ENCODE data around the gene TSC1. TPM values are rescaled to one million over a fixed set of nuclear protein-coding genes. Genes with fewer than 3 reads are reported as not detected.

Gene TSC1
- total and polyA plus RNA-seq, 2 donors from 2014 or later: 13.1 to 45.4 TPM

DNA sequence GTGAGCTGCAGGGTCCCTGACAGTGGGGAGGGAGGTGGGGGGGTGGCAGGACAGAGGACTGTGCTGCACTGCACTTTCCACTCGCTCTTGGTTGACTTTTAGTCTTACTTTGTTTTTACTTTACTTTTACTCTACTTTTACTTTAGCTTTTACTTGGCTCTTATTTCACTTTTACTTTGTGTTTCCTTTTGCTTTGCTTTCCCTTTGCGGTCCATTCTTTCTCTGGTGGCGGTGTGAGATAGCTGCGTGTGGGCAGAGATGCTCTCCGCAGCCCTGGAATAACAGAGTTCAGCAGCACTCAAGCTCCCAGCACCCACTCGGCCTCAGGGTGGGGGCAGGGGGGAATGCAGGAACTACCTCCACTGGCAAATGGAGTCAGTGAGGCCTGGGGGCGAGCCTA lies 71.0 kb downstream of the TSC1 start:
- Histone ChIP-seq H3K27me3 (ENCODE audit: control insufficient read depth, insufficient read depth, low read length) (no peaks in the 10 kb centered on the region), H3K27ac (ENCODE audit: low read depth in 2 of 2, low read length in 2 of 2) (no peak overlapping the region), H3K4me1 (ENCODE audit: control insufficient read depth in 2 of 3, insufficient read depth in 2 of 3, low read depth in 1 of 3, low read length in 3 of 3) (peaks cover 0 to 6% (median 0%) of the 10 kb centered on the region in 3 donors), H3K9ac (ENCODE audit: low read length in 3 of 3) (no peak overlapping the region), H3K9me3 (ENCODE audit: control insufficient read depth in 2 of 3, insufficient read depth in 1 of 3, low read length in 3 of 3) (no peaks in the 10 kb centered on the region), H3K36me3 (ENCODE audit: control insufficient read depth in 2 of 3, insufficient read depth in 3 of 3, low read length in 3 of 3) (no peaks in the 10 kb centered on the region), H3K4me3 (ENCODE audit: low read length in 3 of 3) (no peak overlapping the region)
- intact Hi-C loops (cut with DNase I): no loop called here
- TF ChIP-seq, protein P1, sequence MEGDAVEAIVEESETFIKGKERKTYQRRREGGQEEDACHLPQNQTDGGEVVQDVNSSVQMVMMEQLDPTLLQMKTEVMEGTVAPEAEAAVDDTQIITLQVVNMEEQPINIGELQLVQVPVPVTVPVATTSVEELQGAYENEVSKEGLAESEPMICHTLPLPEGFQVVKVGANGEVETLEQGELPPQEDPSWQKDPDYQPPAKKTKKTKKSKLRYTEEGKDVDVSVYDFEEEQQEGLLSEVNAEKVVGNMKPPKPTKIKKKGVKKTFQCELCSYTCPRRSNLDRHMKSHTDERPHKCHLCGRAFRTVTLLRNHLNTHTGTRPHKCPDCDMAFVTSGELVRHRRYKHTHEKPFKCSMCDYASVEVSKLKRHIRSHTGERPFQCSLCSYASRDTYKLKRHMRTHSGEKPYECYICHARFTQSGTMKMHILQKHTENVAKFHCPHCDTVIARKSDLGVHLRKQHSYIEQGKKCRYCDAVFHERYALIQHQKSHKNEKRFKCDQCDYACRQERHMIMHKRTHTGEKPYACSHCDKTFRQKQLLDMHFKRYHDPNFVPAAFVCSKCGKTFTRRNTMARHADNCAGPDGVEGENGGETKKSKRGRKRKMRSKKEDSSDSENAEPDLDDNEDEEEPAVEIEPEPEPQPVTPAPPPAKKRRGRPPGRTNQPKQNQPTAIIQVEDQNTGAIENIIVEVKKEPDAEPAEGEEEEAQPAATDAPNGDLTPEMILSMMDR (IDR thresholded peaks at IDR 0.05; ENCODE audit: borderline replicate concordance, extremely low read depth, insufficient read depth): no peak
- FAIRE-seq: no peak
- no peak for DNase-seq

- DNase-seq (no peak), FAIRE-seq (no peak)
- TF ChIP-seq, protein P1 (IDR thresholded peaks at IDR 0.05; ENCODE audit: borderline replicate concordance, extremely low read depth, insufficient read depth): no peak
- no peak overlapping the region for H3K27ac ChIP-seq (ENCODE audit: low read depth in 2 of 2, low read length in 2 of 2)
- H3K4me3 ChIP-seq (ENCODE audit: low read length in 3 of 3): no peak overlapping the region
- H3K9ac ChIP-seq (ENCODE audit: low read length in 3 of 3): no peak overlapping the region
- no peaks in the 10 kb centered on the region for H3K36me3 ChIP-seq (ENCODE audit: control insufficient read depth in 2 of 3, insufficient read depth in 3 of 3, low read length in 3 of 3)
- H3K9me3 ChIP-seq (ENCODE audit: control insufficient read depth in 2 of 3, insufficient read depth in 1 of 3, low read length in 3 of 3): no peaks in the 10 kb centered on the region
- intact Hi-C loops (cut with DNase I): no loop called here
- H3K4me1 ChIP-seq (ENCODE audit: control insufficient read depth in 2 of 3, insufficient read depth in 2 of 3, low read depth in 1 of 3, low read length in 3 of 3): no peaks in the 10 kb centered on the region
- H3K27me3 ChIP-seq (ENCODE audit: control insufficient read depth, insufficient read depth, low read length): no peaks in the 10 kb centered on the region
Observed at GRCh38 chr9:132869266-132869665, 75.2 kb downstream of the TSC1 start.

- TF ChIP-seq, protein P1 (IDR thresholded peaks at IDR 0.05; ENCODE audit: borderline replicate concordance, extremely low read depth, insufficient read depth): no peak
- intact Hi-C loops (cut with DNase I): no loop called here
- no peaks in the 10 kb centered on the region for H3K36me3 ChIP-seq (ENCODE audit: control insufficient read depth in 2 of 3, insufficient read depth in 3 of 3, low read length in 3 of 3)
- H3K9me3 ChIP-seq (ENCODE audit: control insufficient read depth in 2 of 3, insufficient read depth in 1 of 3, low read length in 3 of 3): no peaks in the 10 kb centered on the region
- no peak for FAIRE-seq
- no peaks in the 10 kb centered on the region for H3K4me1 ChIP-seq (ENCODE audit: control insufficient read depth in 2 of 3, insufficient read depth in 2 of 3, low read depth in 1 of 3, low read length in 3 of 3)
- no peak for DNase-seq
- no peak overlapping the region for H3K27ac ChIP-seq (ENCODE audit: low read depth in 2 of 2, low read length in 2 of 2)
- H3K4me3 ChIP-seq (ENCODE audit: low read length in 3 of 3): no peak overlapping the region
- H3K9ac ChIP-seq (ENCODE audit: low read length in 3 of 3): no peak overlapping the region
- no peaks in the 10 kb centered on the region for H3K27me3 ChIP-seq (ENCODE audit: control insufficient read depth, insufficient read depth, low read length)
Observed at GRCh38 chr9:132866898-132867297, 77.5 kb downstream of the TSC1 start.

GRCh38 chr9:132864691-132865090 lies 79.7 kb downstream of the TSC1 start:
- no peak overlapping the region for H3K27ac ChIP-seq (ENCODE audit: low read depth in 2 of 2, low read length in 2 of 2)
- no peaks in the 10 kb centered on the region for H3K36me3 ChIP-seq (ENCODE audit: control insufficient read depth in 2 of 3, insufficient read depth in 3 of 3, low read length in 3 of 3)
- no peaks in the 10 kb centered on the region for H3K4me1 ChIP-seq (ENCODE audit: control insufficient read depth in 2 of 3, insufficient read depth in 2 of 3, low read depth in 1 of 3, low read length in 3 of 3)
- intact Hi-C loops (cut with DNase I): no loop called here
- no peaks in the 10 kb centered on the region for H3K9me3 ChIP-seq (ENCODE audit: control insufficient read depth in 2 of 3, insufficient read depth in 1 of 3, low read length in 3 of 3)
- DNase-seq (no peak), FAIRE-seq (no peak)
- TF ChIP-seq, protein P1 (IDR thresholded peaks at IDR 0.05; ENCODE audit: borderline replicate concordance, extremely low read depth, insufficient read depth): no peak
- no peak overlapping the region for H3K4me3 ChIP-seq (ENCODE audit: low read length in 3 of 3)
- no peaks in the 10 kb centered on the region for H3K27me3 ChIP-seq (ENCODE audit: control insufficient read depth, insufficient read depth, low read length)
- H3K9ac ChIP-seq (ENCODE audit: low read length in 3 of 3): no peak overlapping the region
